Tibial nerve (tissue), 4 donors: ENCODE data around the gene HOXB9. TPM values are rescaled to one million over a fixed set of nuclear protein-coding genes. Genes with fewer than 3 reads are reported as not detected.

Source experiments
- DNase-seq, 2 donors: peaks; one replicate each; pipeline ENCODE4 v3.0.0-alpha.2; 2019; ENCODE audit warnings: low spot score in 2 of 2
- H3K27ac ChIP-seq, 4 donors: fragments of 200-600 bp; sonication (generic) in 3 of 4; one replicate each; pipeline ENCODE4 v1.5.1; 2017 to 2019; ENCODE audit warnings: mild to moderate bottlenecking in 1 of 4
- H3K27me3 ChIP-seq, 2 donors: fragments of 200-600 bp; sonication (generic) in 1 of 2; one replicate each; pipeline versions ENCODE4 v1.5.1 to v1.6.0; 2017 to 2019
- H3K36me3 ChIP-seq, 3 donors: fragments of 200-600 bp; sonication (generic); one replicate each; pipeline ENCODE4 v1.5.1; 2018 to 2019
- H3K4me1 ChIP-seq, 4 donors: fragments of 200-600 bp; sonication (generic) in 3 of 4; one replicate each; pipeline ENCODE4 v1.5.1; 2017 to 2019
- H3K4me3 ChIP-seq, 4 donors: fragments of 200-600 bp; sonication (generic) in 3 of 4; one replicate each; pipeline ENCODE4 v1.5.1; 2017 to 2019; ENCODE audit warnings: mild to moderate bottlenecking in 1 of 4, moderate library complexity in 1 of 4
- H3K9me3 ChIP-seq, 4 donors: fragments of 200-600 bp; sonication (generic) in 3 of 4; one replicate each; pipeline ENCODE4 v1.5.1; 2017 to 2019
- EP300 ChIP-seq, 2 donors: sonication (generic); formaldehyde crosslinking; IDR thresholded peaks; one replicate each; pipeline ENCODE4 v1.6.1; 2017; ENCODE audit warnings: antibody characterized with exemption in 2 of 2, mild to moderate bottlenecking in 1 of 2
- POLR2A ChIP-seq, 2 donors: fragments of 450-650 bp; IDR thresholded peaks; one replicate each; pipeline ENCODE4 v1.6.1; 2017; ENCODE audit warnings: antibody characterized with exemption in 2 of 2, mild to moderate bottlenecking in 2 of 2, moderate library complexity in 2 of 2
- WGBS, 2 donors: methylation state at CpG; one replicate each; pipeline ENCODE4 v1.1.5; 2018; 5-methylcytosine and 5-hydroxymethylcytosine counted together
- total RNA-seq, 4 donors: library from RNA; depleted of rRNA; stranded (reverse); fragments of >200 nt; gene quantifications; one replicate each; pipeline ENCODE4 v1.1.0, GENCODE V29; 2016
- TF ChIP-seq, protein P1 (sequence below), 5 experiments: fragments of 200-600 bp in 3 of 5; fragments of 450-650 bp in 2 of 5; sonication (generic) in 3 of 5; IDR thresholded peaks; one replicate each; pipeline ENCODE4 v1.5.1; 2016 to 2019; ENCODE audit warnings: antibody characterized with exemption in 5 of 5, mild to moderate bottlenecking in 3 of 5, moderate library complexity in 2 of 5

HOXB9 gene
- total RNA-seq, 4 donors from 2014 or later: 0.21 to 0.30 TPM; not detected in 2

DNA sequence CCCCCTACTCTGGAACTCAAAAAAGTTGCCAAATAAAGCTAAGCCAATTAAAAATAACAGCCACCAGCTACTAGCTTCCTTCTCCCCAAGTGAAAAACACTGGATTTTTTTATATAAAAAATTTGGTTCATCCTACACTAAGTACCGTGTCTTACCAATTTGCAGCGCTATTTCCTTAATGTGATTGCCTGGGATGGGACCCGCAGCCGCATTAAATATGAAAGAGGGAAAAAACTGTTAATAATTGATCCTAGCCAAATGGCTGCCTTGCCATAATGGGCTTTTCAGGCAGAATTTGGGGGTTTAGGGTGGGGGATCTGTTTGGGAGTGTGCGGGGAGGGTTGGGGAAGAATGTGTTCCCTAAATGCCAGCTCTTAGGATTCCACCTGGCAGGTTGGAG is 2.0 kb downstream of the HOXB9 start:
- Histone ChIP-seq H3K27me3 (peaks cover 0 to 100% of the 10 kb centered on the region in 2 donors), H3K9me3 (no peaks in the 10 kb centered on the region), H3K36me3 (no peaks in the 10 kb centered on the region), H3K4me1 (peaks cover 0 to 32% (median 20%) of the 10 kb centered on the region in 4 donors), H3K4me3 (no peak overlapping the region), H3K27ac (no peak overlapping the region)
- no peak for TF ChIP-seq EP300 (IDR thresholded peaks at IDR 0.05)
- no peak for TF ChIP-seq POLR2A (IDR thresholded peaks at IDR 0.05)
- TF ChIP-seq, protein P1, sequence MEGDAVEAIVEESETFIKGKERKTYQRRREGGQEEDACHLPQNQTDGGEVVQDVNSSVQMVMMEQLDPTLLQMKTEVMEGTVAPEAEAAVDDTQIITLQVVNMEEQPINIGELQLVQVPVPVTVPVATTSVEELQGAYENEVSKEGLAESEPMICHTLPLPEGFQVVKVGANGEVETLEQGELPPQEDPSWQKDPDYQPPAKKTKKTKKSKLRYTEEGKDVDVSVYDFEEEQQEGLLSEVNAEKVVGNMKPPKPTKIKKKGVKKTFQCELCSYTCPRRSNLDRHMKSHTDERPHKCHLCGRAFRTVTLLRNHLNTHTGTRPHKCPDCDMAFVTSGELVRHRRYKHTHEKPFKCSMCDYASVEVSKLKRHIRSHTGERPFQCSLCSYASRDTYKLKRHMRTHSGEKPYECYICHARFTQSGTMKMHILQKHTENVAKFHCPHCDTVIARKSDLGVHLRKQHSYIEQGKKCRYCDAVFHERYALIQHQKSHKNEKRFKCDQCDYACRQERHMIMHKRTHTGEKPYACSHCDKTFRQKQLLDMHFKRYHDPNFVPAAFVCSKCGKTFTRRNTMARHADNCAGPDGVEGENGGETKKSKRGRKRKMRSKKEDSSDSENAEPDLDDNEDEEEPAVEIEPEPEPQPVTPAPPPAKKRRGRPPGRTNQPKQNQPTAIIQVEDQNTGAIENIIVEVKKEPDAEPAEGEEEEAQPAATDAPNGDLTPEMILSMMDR (IDR thresholded peaks at IDR 0.05): no peak
- WGBS, 2 donors: 45 to 54% methylated on average over 5 of the region's 5 CpGs
- no peak for DNase-seq

DNA sequence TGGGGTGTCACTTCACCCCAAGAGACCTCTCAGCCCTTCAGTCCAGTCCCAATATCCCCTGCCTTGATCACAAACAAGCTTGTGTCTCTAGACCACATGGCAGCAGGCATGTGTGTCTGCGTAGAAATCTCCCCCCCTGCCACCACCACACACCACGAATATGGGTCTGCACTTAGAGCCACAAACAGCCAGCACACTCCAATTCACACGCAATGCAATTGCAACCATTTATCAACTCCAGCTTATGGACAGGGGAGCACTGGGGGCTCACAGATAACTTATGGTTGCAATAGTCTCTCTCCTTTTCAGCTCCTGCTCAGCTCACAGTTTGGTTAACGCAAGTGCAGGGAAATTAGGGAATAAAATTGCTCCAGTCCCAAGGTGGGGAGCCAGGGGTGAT is 2.6 kb downstream of the HOXB9 start:
- Histone ChIP-seq H3K4me3 (no peak overlapping the region), H3K27ac (no peak overlapping the region), H3K36me3 (no peaks in the 10 kb centered on the region), H3K27me3 (peaks cover 0 to 100% of the 10 kb centered on the region in 2 donors), H3K4me1 (peaks cover 0 to 38% (median 20%) of the 10 kb centered on the region in 4 donors), H3K9me3 (no peaks in the 10 kb centered on the region)
- TF ChIP-seq EP300 (IDR thresholded peaks at IDR 0.05) (no peak), POLR2A (IDR thresholded peaks at IDR 0.05) (no peak)
- TF ChIP-seq, protein P1 (IDR thresholded peaks at IDR 0.05): no peak
- no peak for DNase-seq
- 44 to 45% methylated on average over 4 of the region's 4 CpGs for WGBS, 2 donors

DNA sequence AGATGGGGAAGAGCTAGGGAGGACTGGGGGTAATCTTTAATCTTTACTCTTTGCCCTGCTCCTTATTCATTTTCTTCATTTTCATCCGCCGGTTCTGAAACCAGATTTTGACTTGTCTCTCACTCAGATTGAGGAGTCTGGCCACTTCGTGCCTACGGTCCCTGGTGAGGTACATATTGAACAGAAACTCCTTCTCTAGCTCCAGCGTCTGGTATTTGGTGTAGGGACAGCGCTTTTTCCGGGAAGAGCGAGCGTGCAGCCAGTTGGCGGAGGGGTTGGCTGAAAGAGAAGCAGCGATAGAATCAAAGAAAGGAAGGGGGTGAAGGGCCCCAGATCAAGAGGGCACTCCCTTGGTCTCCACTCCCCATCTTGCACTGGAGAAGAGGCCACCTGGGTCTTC is 3.3 kb downstream of the HOXB9 start:
- Histone ChIP-seq H3K36me3 (no peaks in the 10 kb centered on the region), H3K27me3 (peaks cover 0 to 100% of the 10 kb centered on the region in 2 donors), H3K4me1 (peaks cover 0 to 45% (median 20%) of the 10 kb centered on the region in 4 donors), H3K9me3 (no peaks in the 10 kb centered on the region), H3K4me3 (no peak overlapping the region), H3K27ac (no peak overlapping the region)
- 45 to 52% methylated on average over 11 of the region's 11 CpGs for WGBS, 2 donors
- DNase-seq: no peak
- TF ChIP-seq, protein P1 (IDR thresholded peaks at IDR 0.05): no peak
- TF ChIP-seq EP300 (IDR thresholded peaks at IDR 0.05): no peak
- no peak for TF ChIP-seq POLR2A (IDR thresholded peaks at IDR 0.05)

DNA sequence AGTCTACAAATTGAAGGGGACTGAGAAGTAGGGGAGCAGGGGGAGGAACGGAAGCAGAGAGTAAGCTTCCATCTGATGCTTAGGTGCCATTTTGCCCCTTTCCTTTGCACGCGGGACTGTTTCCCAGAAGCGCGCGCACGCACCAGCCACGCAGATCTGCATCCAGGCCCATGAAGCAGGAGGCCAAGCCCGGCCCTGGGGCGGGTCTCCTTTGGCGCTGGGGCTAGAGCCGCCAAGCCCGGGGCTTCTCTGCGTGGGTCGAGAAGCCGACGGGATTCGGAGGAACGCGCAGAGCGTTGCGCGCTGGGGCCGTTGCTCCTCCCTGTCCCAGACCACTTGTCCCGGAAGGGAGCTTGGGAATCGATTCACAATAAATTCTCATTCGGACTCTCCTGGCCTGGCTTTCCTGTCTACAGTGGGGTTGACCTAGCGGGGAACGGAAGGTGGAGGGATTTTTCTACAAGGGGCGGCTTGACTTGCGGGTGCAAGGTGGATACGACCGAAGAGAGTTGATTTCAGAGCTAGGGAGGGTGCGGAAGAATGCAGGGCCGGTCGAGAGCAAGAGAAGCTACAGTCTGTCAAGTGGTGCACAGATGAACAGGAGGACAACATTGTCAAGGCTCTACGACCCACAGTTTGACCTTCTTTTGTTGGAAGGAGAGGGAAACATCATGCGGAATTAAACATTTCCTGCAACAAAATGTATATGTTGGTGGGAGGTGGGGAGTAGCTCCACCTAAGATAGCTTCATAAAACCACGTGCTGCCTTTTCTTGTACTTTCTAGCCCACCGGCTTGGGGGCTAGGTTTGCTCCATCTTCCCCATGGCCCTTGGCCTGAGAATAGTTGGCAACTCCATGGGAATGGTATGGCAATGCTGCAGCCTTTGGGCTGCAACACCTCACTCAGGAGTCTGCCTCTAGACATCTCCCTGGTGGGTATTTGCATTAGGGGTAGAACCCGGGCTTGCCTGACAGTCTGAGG is 4.5 kb downstream of the HOXB9 start:
- Histone ChIP-seq H3K4me3 (no peak overlapping the region), H3K4me1 (peaks cover 0 to 44% (median 17%) of the 10 kb centered on the region in 4 donors), H3K27me3 (peaks cover 0 to 100% of the 10 kb centered on the region in 2 donors), H3K36me3 (no peaks in the 10 kb centered on the region), H3K27ac (no peak overlapping the region), H3K9me3 (no peaks in the 10 kb centered on the region)
- TF ChIP-seq POLR2A (IDR thresholded peaks at IDR 0.05) (no peak), EP300 (IDR thresholded peaks at IDR 0.05) (no peak)
- TF ChIP-seq, protein P1 (IDR thresholded peaks at IDR 0.05): no peak
- no peak for DNase-seq
- 27 to 39% methylated on average over 33 to 41 of the region's 41 CpGs for WGBS, 2 donors
